CD4-positive, alpha-beta T cell treated with Interleukin-4 for 4 hours (primary cell): ENCODE results near the gene TOGARAM2.

Source experiments
- DNase-seq: peaks from one replicate; pipeline ENCODE4 v3.0.0-alpha.2; 2020

The TOGARAM2 gene

DNA sequence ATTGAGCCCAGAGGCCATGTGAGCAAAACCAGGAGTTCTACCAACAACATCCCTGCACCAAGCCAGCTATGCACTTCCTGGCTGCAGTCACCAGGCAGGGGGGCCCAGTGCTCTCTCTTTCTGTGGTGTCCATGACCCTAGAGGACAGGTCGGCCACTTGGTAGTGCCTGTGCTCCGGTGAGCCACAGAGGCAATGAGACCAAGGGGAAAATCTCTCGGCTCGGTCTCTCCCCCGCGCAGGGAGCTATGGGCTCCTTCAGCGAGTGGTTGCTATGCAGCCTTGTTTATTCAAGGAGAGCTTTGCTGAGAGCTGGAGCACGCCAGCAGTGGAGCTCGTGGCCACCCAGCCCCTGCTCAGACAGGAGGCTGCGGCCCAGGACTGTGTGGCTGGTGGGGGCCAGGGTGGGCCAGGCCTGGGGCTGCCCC, at the start of gene TOGARAM2:
Gene TOGARAM2 (plus strand): TSS at position 283 of the 426 bp plus-strand sequence. CDS start 13,537 bp downstream, outside the sequence.
- no peak for DNase-seq

DNA sequence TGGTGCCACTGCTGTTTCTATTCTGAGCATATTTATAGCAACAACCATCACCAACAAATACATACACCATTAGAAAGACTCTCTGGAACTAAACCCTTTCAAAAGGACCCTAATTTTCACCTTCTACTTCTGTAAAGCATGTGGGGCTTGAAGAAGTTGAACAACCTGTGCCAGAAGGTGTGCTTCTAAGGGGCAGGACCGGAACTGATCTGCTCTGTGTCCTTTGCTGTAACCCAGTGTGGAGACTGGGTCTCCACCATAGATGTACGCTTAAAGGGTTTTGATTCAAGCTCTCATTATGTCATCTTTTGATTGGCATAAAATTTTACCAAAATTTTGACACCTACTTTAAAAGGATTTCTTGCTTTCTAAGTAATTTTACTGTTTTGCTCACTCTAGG, 46.3 kb upstream of the TOGARAM2 start:
- no peak for DNase-seq

DNA sequence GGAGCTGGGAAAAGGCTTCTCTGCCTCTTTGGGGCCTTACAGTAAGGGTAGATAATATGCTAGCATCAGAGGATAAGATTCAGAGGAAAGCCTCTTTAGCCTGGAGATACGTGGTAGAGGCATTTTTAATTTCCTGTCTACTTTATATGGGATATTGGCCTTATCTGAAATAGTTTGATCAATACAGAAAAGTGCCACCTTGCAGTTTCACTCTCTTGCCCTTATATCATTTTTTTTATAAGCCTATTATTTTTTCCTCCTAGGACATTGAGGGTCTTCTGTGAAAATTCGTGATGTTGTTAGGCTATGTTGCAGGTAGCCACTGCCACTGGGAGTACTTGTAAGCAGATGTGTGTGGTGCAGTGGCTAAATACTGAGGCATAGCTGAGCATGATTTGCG, 40.1 kb upstream of the TOGARAM2 start:
- no peak for DNase-seq

DNA sequence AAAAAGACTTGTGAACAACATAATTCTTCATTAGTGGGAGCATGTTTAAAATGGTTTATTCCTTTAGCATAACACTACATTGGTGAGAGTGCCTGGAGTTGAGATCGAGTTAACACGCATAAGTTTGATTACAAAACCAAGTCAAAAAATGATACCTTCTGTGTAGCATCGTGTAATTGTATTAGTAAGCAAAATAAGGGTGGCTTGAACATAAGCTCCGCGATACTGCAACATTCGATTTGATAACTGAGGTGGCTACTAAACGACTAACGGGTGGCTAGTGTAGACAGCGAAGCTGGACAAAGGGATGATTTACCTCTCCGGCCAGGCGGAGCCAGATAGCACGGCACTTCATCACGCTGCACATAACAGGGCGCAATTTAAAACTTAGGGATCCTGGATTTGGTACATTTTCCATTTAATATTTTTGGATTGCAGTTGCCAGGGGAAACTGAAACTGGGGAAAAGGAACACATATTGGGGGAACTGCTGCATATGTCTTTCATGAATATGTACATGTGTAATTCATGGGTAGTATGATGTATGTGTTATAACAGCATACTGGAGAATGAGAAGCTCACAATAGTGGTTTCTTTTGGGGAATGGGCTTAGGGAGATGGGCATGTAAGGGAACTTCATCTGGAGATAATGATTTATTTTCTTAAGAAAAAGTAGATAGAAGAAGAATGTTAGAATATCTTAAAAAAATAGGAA, 36.4 kb upstream of the TOGARAM2 start:
- no peak for DNase-seq

DNA sequence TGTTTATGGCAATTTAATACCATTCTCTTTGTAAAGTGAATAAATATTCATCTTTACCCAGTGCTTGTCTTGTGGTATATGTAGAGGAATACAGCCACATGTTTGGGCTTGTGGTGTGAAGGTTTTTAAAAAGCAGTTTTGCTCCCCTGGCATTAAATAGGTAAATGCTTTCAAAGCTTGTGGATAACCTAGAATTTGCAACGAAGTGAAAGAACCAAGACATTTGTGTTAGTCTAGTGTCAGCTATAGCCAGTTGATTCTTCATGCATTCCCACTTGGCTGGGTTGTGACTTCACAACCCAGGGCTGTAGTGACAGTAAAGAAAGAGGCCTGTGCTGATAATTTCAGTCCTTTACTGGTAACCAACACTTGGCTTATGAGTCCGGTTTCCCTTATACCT, 32.9 kb upstream of the TOGARAM2 start:
- DNase-seq = no peak

DNA sequence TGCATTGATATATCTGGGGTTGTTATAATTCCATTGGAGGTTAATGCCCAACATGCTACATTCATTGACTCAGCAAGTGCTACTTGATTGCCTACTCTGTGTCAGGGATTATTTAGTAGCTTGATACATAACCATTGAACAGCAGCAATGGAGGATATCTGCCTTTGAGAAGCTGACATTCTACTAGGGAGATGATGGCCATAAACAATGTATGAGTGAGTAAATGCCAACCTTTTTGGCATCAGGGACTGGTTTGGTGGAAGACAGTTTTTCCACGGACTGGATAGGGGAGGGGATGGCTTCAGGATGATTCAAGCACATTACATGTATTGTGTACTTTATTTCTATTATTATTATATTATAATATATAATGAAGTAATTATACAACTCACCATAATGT, 31.9 kb upstream of the TOGARAM2 start:
- DNase-seq = no peak

DNA sequence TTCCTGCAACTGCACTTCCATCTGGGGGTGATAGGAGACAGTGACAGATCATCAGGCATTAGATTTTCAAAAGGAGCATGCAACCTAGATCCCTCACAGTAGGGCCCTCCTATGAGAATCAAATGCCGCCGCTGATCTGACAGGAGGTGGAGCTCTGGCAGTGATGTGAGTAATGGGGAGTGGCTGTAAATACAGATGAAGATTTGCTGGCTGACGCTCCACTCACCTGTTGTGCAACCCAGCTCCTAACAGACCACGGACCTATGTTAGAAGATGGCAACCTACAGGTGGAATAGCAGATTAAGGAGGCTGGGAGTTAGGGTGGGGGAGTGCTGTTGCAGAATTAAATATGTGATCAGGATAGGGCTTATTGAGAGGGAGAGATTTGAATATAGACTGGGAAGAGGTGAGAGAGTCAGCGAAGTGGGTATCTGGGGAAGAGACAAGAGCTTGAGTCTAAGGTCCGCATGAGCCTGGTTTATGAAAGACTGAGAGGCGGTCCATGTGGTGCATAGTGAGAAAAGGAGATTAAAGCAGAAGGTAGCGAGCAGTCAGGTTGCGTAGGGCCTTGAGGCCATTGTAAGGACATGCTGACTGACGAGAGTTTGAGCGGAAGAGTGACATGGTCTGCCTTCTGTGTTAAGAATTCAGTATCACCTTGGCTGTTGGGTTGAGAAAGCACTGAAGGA, 31.3 kb upstream of the TOGARAM2 start:
- no peak for DNase-seq

DNA sequence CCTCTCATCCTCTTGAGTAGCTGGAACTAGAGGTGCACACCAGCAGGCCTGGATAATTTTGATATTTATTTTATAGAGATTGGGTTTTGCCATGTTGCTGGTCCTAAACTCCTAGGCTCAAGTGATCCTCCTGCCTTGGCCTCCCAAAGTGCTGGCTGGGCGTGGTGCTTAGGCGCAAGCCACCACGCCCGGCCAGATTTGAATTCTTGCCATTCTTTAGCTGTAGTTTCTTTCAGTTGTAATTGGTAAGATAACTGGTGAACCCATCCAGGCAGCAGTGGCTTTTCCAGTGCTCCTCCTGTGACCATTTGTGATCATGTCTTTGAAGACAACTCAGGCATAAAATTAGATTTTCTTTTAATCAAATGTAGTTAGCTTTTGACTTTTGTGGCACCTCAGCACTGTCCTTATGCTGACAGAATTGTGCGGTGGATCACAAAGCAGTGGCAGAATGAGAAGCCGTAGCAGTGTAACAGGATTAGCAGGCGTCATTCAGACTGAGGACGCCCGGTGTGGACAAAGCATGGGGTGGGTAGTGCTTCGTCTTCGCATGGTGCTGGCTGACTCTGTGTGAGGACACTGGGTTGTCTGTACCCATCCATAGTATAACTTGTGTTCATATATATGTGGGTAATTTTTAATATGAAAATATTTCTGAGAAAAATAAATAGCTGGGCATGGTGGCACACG, 30.0 kb upstream of the TOGARAM2 start:
- no peak for DNase-seq

DNA sequence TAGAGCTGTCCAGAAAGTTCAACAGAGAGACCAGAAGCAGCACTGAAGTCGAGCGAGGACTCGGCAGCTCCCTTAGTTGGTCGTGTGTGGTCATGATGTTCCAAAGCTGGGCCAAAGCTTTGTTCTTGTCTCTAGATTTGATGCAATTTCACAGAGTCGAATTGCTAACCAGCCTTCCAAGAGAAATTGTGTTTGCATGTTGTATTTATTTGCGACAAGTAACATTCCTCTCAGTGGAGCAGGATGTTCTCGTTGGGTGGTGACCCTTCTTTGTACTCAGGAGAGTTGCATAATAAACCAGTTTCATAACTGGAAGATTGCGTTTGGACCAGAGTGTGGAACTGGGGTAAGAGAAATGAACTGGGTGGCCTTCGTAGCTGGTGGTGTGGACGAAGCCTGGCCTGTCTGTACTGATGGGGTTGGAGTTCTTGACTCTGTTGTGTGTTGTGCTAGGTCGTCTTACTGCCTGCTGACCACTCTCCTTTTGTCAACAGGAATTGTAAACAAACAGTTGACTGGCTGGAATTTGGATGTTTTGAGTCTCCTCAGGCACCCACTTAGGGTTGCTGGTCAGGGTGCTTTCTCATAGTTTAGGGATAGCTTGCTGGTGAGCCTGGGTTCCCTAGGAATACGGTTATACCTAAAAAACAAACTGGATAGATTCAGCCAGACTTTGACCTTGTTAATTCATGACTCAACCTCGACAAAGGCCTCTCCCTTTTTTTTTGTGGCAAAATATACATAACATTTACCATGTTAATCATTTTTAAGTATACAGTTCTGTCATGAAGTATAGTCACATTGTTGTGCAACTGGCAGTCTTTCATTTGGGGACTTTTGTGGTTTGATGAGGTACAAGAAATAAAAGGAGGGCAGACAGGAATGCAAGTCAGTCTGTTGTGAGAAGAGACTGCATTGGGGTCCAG, 28.9 kb upstream of the TOGARAM2 start:
- DNase-seq = no peak

DNA sequence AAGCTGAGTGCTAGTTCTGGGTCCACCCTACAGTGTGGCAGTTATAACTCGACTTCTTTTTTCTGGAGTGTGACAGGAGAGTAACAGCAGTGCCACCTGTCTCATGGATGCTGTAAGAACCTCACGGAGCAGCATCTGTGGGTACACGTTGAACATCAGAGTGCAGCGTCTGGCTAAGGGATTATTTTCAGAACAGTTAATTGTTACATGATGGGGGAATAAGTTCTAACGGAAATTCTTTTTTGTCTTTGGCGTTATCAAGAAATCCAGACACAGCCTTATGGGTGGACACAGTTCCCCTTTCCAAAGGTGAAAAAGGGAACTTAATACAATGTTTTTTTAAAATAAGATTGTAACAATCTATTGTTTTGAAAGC, 28.3 kb upstream of the TOGARAM2 start:
- no peak for DNase-seq

DNA sequence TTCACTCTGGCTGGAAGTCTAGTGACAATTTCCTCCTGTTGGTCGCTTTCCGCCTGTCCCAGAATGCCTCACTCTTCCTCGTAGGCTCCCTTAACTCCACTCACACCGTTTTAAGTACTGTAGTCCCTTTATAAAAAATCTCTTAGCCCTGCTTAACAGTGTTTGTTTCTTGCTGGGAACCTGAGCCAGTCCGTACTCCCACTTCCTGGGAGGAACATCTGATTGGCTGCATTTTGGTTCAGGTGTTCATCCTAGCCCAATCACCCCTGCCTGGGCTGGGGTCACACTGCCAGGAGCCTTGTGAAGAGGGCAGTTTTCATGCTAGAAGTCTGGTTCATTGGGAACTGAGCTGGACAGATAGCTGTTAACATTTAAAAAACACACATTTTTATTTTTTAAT, 25.6 kb upstream of the TOGARAM2 start:
- DNase-seq = no peak

DNA sequence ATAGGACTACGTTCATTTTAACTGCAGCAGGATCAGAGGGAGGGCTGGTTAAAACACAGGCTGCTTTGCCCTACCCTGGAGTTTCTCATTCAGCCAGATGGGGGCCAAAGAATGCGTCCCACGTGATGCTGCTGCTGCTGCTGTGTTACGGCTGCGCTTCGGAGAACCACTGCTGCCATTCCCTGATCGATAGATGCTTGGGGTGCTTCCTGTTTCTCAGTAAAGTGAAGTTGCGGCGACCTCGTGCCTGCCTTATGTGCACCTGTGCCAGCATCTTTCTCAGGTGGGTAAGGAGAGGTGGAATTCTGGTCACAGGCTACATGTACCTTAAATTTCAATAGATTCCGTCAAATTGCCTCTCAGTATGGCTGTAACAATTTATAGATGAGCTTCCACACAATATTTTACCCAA, 24.7 kb upstream of the TOGARAM2 start:
- DNase-seq = no peak

DNA sequence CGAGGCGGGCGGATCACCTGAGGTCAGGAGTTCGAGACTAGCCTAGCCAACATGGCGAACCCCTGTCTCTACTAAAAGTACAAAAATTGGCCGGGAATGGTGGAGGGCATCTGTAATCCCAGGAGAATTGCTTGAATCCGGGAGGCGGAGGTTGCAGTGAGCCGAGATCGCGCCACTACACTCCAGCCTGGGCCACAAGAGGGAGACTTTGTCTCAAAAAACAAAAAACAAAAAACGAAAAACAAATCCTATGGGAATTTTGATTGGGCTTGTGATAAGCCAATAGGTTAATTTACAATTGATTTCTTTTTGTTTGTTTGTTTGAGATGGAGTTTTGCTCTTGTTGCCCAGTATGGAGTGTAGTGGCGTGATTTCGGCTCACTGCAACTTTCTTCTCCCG, 24.2 kb upstream of the TOGARAM2 start:
- DNase-seq = no peak

DNA sequence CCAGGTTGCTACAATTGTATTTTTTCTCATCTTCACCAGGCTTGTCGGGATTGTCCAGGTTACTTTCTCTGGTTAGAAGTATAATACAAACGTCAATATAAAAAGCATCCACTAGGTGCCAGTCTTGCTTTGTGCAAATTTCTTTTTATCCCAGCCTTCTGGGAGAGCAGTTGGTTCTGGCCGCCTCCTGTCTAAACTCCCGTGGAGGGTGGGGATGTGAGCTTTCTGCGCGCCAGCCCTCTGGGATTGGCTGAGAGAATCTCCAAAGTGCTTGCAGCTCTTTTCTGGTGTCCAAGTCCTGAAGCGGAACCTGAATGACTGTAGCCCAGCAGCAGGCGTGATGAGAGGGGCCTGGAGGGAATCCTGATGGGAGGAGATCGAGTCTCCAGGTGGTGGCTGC, 22.4 kb upstream of the TOGARAM2 start:
- DNase-seq = peak; percentile 67

DNA sequence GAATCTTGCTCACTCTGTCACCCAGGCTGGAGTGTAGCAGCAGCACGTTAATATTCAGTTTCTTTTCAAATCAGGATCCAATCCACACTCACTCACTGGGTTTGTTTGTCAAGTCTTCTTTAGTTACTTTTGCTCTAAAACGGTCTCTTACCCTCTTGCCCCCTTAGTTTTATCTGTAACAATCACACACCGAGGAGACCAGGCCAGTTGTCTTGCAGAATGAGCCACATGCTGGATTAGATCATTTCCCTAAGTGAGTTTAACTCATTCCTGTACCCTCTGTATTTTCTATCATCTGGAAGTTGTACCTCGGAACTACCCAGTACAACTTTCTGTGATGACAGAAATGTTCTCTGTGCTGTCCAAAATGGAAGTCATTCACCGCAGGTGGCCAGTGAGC, 20.7 kb upstream of the TOGARAM2 start:
- no peak for DNase-seq

DNA sequence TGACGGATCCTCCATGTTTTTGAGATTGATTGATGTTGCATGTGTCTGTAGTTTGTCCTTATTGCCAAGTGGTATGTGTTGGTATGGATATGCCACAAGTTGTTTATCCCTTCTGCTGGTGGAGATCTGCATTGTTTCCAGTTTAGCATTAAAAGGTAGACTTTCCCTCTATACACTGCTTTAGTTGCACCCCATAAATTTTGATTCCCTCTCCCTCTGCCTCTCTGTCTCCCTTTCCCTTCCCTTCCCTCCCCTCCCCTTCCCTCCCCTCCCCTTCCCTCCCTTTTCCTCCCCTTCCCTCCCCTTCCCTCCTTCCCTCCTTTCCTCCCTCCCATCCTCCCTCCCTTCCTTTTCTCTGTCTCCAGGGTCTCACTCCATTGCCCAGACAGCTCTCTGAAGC, 18.6 kb upstream of the TOGARAM2 start:
- no peak for DNase-seq

DNA sequence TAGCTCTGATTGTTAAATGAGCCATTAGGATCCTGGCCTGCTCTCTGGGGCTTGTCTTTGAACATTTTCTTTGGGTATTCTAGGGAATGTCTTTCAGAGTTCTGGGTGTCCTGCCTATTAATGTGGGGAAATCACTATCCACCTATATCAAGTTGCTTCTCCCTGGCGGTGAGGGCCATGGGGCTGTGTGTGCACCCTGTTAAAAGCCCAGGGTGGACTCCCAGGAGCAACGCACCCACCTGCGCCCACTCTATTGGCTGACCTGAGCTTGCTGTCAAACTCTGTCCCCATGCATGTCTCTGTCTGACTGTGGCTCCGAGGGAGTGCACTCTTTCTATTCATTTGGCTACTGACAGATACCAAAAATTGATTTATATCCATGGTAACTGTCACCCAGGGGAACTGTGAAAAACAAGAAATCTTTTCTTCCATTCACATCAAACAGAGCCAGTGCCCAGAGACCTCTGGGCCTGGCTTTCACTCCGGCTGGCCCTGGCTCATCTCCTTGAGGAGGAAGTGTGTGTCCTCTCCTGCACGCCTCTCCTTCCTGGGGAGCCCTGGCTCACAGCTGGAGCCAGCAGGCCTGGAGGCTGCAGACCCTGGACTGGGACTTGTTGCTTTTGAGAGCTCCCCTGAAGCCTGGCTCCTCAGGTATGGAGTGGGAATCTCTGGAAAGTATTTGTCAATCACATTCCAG, 10.5 kb upstream of the TOGARAM2 start:
- no peak for DNase-seq

DNA sequence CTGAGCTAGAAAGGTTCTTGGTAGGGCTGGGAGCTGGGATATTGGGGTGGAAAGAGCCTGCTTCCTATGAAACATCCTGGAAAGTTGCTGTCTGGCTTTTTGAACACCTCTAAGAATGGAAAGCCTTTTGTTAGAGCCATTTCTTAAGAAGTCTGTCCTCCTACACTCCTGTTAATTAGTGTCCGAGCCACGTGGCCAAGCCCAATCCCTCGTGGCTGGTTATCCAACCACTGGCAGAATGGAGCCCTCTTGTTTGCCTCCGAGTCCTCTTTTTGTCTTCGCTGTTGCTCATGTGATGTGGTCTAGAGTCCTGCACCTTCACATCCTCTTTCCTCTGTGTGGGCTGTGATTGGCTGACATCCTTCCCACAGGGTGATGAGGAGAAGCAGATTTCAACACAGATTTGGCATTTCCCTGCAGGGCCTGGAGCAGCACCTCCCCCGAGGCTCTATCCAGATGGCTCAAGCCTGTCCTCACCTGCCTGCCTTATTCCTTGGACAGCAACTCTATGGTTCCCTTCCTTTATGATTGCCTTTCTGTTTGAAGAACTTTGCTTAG, 8.2 kb upstream of the TOGARAM2 start:
- DNase-seq = no peak

DNA sequence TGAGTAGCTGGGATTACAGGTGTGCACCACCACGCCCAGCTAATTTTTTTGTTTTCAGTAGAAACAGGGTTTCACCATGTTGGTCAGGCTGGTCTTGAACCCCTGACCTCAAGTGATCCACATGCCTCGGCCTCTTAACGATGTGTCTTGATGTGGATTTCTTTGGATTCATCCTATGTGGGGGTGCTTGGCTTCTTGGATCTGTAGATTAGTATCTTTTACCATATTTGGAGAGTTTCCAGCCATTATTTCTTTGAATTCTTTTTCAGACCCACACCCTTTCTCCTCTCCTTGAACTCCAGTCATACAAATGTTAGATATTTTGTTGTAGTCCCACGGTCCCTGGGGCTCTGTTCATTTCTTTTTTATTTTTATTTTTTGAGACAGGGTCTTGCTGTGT, 6.8 kb upstream of the TOGARAM2 start:
- DNase-seq = no peak

DNA sequence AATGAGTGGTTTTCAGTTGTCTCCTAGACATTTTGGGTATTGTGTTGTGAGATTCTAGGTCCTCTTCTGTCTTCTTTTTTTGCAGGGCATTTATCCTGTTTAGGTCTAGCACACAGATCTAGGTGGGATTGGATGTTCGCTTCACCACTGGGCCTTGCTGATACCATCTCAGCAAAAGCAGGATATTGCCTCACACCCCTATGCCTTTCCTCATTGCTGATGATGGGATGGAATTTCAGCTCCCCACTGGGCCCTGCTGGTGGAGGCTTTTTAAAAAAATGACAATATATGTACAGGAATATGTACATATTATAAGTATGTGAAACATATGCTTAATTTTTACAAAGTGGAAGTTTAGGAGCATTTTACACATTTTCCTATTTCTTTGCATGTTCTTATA, 5.4 kb upstream of the TOGARAM2 start:
- DNase-seq = no peak

DNA sequence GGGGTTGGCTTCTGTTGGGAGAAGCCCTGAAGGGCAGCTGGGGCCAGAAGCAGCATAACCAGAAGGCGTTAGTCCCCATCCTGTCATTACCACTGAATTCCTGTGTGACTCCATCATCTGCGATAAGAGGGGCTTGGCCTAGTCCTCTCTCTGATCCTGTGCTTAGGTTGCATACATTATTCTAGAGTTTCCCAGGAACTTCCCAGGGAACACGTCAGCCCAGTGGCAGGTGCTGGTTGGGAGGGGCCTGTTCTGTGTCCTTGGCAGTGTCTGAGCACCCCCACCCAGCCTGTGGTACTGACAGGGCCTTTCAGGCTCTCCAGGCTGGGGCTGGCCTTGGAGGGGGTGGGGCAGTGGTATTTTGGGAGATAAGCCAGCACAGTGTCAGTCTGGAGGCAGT, 4.5 kb upstream of the TOGARAM2 start:
- DNase-seq = no peak
